ENCODE measurements around the gene SLC39A3. TPM values are rescaled to one million over a fixed set of nuclear protein-coding genes. Genes with fewer than 3 reads are reported as not detected.

SLC39A3 gene
- total and polyA plus RNA-seq, 12 donors = 25.1 to 75.8 (median 41.8) TPM

DNA sequence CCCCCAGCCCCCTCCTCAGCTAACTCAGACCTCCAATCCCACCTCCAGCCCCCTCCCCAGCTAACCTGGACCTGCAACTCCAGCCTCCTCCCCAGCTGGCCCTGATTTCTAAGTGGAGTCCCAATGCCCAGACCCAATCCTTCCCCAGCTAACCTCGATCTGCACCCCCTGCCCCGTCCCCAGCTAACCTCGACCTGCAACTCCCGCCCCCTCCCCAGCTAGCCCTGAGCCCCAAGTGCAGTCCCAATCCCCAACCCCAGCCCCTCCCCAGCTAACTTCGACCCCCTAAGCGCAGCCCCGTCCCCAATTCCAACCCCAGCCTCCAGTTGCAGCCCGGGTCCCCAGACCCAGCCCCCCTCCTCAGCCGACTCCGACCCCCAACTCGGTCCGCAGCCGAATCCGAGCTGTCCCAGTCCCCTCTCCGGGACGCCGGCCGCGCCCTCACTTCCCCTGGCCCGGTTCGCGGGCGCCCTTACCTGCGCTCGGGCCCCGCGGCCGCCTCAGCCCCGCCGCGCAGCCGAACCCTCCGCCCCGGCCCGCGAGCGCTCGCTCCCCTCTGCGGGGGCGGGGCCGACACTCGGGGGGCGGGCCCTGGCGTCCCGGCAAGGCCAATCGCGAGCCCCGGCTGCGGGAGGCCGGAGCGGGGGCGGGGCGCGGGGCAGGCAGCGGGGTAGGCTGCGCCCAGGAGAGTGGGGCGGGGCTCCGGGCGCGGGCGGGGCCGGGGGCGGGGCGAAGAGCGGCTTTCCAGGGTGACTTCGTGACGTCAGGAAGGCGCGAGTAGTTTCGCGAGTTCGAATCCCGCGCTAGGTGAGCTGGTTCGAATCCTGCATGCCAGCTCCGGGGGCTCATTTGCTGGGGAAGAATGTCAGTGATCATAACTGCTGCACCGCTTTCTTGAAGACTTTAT lies 37.4 kb downstream of the SLC39A3 start, which contains the start of gene GNG7:
GNG7 (minus strand) TSS at position 525 of the 907 bp plus-strand sequence. CDS start 182,006 bp downstream, outside the sequence.
- intact Hi-C loops (cut with DNase I) = no loop called here
- H3K9me3 ChIP-seq (replicated peaks in 1 of 3) = no peaks in the 10 kb centered on the region
- TF ChIP-seq, protein P1, sequence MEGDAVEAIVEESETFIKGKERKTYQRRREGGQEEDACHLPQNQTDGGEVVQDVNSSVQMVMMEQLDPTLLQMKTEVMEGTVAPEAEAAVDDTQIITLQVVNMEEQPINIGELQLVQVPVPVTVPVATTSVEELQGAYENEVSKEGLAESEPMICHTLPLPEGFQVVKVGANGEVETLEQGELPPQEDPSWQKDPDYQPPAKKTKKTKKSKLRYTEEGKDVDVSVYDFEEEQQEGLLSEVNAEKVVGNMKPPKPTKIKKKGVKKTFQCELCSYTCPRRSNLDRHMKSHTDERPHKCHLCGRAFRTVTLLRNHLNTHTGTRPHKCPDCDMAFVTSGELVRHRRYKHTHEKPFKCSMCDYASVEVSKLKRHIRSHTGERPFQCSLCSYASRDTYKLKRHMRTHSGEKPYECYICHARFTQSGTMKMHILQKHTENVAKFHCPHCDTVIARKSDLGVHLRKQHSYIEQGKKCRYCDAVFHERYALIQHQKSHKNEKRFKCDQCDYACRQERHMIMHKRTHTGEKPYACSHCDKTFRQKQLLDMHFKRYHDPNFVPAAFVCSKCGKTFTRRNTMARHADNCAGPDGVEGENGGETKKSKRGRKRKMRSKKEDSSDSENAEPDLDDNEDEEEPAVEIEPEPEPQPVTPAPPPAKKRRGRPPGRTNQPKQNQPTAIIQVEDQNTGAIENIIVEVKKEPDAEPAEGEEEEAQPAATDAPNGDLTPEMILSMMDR (IDR thresholded peaks at IDR 0.05) = no peak
- peak; percentile 65 to 74 for TF ChIP-seq POLR2A (IDR thresholded peaks at IDR 0.05)
- DNase-seq = peak; percentile 92 to 98 (median 96)
- H3K27me3 ChIP-seq = no peaks in the 10 kb centered on the region
- H3K27ac ChIP-seq = peak within 1 kb of the TSS in 2 of 5 donors; percentile 47 to 68
- H3K4me3 ChIP-seq = peak within 1 kb of the TSS in 2 of 4 donors; percentile 49 to 95
- peaks cover 4 to 9% of the 10 kb centered on the region in 2 donors for H3K4me1 ChIP-seq (replicated peaks in 1 of 2)
- WGBS, 4 donors = 3 to 16% (median 7%) methylated on average over 6 to 77 of the region's 77 CpGs
- no peaks in the 10 kb centered on the region for H3K36me3 ChIP-seq (replicated peaks in 1 of 2)

DNA sequence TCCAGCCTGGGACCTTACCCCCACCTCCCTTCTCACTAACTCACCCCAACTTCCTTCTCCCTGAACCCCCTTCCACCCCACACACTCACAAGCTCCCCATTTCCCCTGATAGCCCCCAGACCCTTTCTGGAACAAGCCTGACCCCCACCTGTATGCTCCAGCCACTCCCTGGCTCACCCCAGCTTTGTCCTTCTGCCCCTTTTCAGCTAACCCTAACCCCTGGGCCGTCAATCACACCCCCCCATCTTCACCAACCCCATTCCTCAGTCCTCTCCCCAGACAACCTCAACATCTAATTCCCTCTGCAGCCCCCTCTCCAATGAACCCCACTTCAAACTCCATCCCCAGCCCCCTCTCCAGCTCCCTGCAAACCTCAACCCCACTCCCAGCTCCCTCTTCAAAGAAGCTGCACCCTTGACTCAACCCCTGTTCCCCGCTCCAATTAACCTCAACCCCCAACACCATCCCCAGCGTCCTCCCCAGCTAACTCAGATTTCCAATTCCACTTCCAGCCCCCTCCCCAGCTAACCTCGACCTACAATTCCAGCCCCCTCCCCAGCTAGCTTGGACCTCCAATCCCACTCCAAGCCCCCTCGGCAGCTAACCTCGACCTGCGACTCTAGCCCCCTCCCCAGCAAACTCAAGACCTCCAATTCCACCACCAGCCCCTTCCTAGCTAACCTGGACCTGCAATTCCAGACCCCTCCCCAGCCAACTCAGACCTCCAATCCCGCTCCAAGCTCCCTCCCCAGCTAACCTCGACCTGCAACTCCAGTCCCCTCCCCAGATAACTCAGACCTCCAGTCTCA lies 38.3 kb downstream of the SLC39A3 start:
- no peaks in the 10 kb centered on the region for H3K27me3 ChIP-seq
- DNase-seq = no peak
- H3K9me3 ChIP-seq (replicated peaks in 1 of 3) = no peaks in the 10 kb centered on the region
- H3K27ac ChIP-seq = no peak overlapping the region
- intact Hi-C loops (cut with DNase I) = no loop called here
- H3K4me1 ChIP-seq (replicated peaks in 1 of 2) = peaks cover 4 to 9% of the 10 kb centered on the region in 2 donors
- no peaks in the 10 kb centered on the region for H3K36me3 ChIP-seq (replicated peaks in 1 of 2)
- H3K4me3 ChIP-seq = peak overlapping the region in 2 of 4 donors; percentile 49 to 95
- TF ChIP-seq, protein P1 (IDR thresholded peaks at IDR 0.05) = no peak
- TF ChIP-seq POLR2A (IDR thresholded peaks at IDR 0.05) = no peak
- 14 to 19% (median 15%) methylated on average over 9 of the region's 9 CpGs for WGBS, 4 donors

DNA sequence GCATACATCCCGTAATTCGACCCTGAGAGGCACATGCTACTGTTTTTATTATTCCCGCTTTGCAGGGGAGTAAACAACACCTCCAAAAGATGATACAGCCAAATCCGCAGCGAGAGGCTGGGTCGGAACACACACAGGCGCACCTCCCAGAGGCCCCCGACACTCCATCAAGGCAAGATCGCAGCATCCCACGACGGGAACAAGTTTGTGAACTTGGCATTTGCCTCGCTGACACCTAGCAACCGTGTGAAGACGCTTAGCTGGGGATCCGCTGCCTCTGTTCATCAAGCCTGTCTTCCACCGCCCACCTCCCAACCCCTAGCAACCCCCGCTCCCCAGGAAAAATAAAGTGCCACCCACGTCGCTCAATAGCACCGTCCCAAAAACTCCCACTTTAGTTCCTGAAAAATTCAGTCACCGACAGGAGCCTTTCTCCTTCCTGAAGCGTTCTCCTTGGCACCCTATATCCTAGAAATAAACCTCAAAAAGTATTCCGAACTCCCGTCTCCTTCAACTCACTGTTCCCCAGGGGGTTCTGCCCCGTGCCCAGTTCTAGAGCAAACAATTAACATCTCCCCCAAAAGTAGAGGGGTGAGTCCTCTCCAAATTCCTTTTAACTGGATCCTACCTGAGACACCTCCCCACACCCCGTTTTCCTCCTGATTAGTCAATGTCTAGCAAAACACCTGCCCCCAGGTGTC lies 39.0 kb downstream of the SLC39A3 start:
- no peaks in the 10 kb centered on the region for H3K9me3 ChIP-seq (replicated peaks in 1 of 3)
- H3K36me3 ChIP-seq (replicated peaks in 1 of 2) = no peaks in the 10 kb centered on the region
- WGBS, 4 donors = 64 to 77% (median 73%) methylated on average over 24 to 26 of the region's 26 CpGs
- TF ChIP-seq, protein P1 (IDR thresholded peaks at IDR 0.05) = no peak
- no peak for TF ChIP-seq POLR2A (IDR thresholded peaks at IDR 0.05)
- peaks cover 4 to 9% of the 10 kb centered on the region in 2 donors for H3K4me1 ChIP-seq (replicated peaks in 1 of 2)
- no peak overlapping the region for H3K4me3 ChIP-seq
- no peak for DNase-seq
- H3K27ac ChIP-seq = no peak overlapping the region
- intact Hi-C loops (cut with DNase I) = no loop called here
- no peaks in the 10 kb centered on the region for H3K27me3 ChIP-seq

All from adrenal gland (tissue), 12 donors.